Liver (tissue), 3 donors: ENCODE results near the gene LPCAT1.

Experiments used
- GABPA ChIP-seq, 2 donors: IDR thresholded peaks in 1 of 2; conservative IDR thresholded peaks in 1 of 2; 2 replicates each; pipeline ENCODE4 v1.6.1; 2016; ENCODE audit warnings: antibody characterized with exemption in 2 of 2, mild to moderate bottlenecking in 1 of 2, moderate library complexity in 1 of 2
- SP1 ChIP-seq: IDR thresholded peaks from 2 replicates; pipeline ENCODE4 v1.6.1; 2018; ENCODE audit warnings: antibody characterized with exemption, mild to moderate bottlenecking
- TF ChIP-seq, protein P1 (sequence below): fragments of 150-350 bp; IDR thresholded peaks from 2 replicates; pipeline ENCODE4 v1.5.1; 2017; ENCODE audit warnings: improper control_type of control experiment, low read depth, low read length; ENCODE audit not compliant: missing input control
- TF ChIP-seq, protein P2 (sequence below): IDR thresholded peaks from 2 replicates; pipeline ENCODE4 v1.6.1; 2016; ENCODE audit warnings: antibody characterized with exemption, mild to moderate bottlenecking
- donor health status: healthy.
- donor health status: healthy.

DNA sequence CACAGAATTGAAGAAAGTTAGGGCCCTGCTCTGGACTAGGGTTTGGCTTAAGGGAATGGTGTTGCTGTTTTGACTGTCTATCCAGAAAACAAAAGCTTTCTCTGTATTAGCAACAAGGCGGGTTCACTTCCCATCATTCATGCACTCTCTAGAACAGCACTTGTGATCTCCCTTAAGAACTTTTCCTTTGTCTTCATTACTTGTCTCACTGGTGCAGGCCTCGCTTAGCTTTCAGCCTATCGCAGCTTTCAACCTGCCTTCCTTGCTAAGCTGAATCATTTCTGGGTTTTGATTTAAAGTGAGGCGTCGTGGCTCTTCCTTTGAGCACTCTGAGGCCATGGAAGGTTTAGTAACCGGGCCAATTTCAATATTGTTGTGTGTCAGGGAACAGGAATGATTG lies 35.2 kb upstream of the LPCAT1 start:
- TF ChIP-seq, protein P1, sequence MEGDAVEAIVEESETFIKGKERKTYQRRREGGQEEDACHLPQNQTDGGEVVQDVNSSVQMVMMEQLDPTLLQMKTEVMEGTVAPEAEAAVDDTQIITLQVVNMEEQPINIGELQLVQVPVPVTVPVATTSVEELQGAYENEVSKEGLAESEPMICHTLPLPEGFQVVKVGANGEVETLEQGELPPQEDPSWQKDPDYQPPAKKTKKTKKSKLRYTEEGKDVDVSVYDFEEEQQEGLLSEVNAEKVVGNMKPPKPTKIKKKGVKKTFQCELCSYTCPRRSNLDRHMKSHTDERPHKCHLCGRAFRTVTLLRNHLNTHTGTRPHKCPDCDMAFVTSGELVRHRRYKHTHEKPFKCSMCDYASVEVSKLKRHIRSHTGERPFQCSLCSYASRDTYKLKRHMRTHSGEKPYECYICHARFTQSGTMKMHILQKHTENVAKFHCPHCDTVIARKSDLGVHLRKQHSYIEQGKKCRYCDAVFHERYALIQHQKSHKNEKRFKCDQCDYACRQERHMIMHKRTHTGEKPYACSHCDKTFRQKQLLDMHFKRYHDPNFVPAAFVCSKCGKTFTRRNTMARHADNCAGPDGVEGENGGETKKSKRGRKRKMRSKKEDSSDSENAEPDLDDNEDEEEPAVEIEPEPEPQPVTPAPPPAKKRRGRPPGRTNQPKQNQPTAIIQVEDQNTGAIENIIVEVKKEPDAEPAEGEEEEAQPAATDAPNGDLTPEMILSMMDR: no peak
- TF ChIP-seq GABPA (IDR thresholded peaks at IDR 0.05 in 1 of 2, conservative IDR thresholded peaks at IDR 0.05 in 1 of 2) (no peak), SP1 (no peak)
- TF ChIP-seq, protein P2, sequence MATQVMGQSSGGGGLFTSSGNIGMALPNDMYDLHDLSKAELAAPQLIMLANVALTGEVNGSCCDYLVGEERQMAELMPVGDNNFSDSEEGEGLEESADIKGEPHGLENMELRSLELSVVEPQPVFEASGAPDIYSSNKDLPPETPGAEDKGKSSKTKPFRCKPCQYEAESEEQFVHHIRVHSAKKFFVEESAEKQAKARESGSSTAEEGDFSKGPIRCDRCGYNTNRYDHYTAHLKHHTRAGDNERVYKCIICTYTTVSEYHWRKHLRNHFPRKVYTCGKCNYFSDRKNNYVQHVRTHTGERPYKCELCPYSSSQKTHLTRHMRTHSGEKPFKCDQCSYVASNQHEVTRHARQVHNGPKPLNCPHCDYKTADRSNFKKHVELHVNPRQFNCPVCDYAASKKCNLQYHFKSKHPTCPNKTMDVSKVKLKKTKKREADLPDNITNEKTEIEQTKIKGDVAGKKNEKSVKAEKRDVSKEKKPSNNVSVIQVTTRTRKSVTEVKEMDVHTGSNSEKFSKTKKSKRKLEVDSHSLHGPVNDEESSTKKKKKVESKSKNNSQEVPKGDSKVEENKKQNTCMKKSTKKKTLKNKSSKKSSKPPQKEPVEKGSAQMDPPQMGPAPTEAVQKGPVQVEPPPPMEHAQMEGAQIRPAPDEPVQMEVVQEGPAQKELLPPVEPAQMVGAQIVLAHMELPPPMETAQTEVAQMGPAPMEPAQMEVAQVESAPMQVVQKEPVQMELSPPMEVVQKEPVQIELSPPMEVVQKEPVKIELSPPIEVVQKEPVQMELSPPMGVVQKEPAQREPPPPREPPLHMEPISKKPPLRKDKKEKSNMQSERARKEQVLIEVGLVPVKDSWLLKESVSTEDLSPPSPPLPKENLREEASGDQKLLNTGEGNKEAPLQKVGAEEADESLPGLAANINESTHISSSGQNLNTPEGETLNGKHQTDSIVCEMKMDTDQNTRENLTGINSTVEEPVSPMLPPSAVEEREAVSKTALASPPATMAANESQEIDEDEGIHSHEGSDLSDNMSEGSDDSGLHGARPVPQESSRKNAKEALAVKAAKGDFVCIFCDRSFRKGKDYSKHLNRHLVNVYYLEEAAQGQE: no peak
